NCI-H2196 treated with DMSO at 0.1 percent for 48 hours (cell line): ENCODE data around the gene SSH3.

Experiments
- DNase-seq: peaks from one replicate; lab custom pipeline; 2025; ENCODE audit not compliant: unreplicated experiment; lab: John Stamatoyannopoulos, UW

SSH3 gene

DNA sequence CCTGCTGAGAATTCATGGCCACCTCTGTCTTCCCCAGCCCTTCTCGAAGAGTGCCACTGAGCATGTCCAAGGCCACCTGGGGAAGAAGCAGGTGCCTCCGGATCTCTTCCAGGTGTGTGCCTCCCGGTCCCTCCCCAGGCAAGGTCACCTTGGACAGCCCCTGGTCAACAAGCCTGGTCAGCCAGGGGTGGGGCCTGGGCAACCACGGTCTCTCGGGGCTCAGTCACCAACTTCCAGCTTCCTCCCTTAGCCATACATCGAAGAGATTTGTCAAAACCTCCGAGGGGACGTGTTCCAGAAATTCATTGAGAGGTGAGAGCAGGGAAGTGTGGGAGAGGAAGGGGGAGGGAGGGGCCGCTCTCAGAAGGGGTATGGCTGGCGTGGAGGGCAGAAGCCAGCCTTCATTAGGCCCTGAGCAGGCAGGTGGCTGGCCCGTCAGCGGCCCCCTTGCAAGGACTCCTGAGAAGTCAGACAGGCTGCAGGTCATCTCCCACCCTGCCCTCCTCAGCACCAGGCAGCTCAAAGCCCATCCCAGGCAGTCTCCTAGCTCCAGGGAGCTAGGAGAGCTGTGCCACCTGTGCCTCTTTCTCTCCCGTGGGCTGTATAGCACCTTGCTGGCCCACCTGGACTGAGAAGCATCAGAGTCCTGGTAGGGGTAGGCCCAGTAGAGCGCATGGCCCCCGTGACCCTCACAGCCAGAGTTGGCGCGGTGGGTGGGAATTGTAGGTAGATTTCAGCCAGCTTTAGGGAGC is 23.6 kb upstream of the SSH3 start:
- no peak for DNase-seq

DNA sequence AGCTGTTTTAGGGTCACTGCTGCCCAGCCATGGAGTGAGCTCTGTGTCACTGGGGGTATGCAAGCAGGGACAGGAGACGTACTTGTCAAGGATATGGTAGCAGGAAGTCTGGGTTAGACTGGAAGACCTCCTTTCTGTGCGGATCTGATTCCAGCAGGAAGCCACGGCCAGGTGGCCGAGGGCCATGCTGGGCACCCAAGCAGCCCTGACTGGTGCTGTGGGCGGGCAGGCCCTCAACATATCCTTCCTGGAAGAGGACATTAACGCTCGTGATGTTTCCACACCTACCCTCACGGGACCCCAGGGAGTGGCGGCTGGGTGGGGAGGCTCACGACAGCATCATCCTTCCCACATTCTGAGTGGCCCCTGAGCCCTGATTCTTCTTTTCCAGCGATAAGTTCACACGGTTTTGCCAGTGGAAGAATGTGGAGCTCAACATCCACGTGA is 23.0 kb upstream of the SSH3 start:
- no peak for DNase-seq

DNA sequence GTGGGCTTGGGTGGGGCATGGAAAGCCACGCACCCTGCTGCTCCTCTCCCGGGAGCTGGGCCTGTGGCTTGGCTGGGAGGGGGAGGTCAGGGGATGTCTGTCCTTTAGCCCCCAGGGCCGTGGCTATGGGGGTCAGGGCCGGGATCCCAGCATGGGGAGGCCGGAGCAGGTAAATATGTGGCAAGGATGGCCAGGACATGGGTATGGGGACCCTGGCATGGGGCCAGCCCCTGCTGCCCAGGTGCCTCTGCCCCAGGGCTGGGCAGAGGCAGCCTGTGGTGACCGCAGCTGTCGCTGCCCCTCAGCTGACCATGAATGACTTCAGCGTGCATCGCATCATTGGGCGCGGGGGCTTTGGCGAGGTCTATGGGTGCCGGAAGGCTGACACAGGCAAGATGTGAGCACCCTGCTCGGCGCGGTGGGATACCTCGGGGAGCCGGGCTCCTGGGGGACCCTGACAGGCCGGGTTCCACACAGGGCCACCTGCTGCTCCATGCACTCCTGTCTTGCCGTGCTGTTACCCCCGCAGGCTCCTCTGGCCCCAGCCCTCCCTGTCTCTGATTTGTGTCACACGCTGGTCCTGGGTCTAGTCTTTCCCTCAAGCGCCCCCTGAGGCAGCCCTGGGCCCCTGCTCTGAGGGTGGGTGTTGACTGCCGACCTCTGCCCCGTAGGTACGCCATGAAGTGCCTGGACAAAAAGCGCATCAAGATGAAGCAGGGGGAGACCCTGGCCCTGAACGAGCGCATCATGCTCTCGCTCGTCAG is 22.4 kb upstream of the SSH3 start:
- no peak for DNase-seq

DNA sequence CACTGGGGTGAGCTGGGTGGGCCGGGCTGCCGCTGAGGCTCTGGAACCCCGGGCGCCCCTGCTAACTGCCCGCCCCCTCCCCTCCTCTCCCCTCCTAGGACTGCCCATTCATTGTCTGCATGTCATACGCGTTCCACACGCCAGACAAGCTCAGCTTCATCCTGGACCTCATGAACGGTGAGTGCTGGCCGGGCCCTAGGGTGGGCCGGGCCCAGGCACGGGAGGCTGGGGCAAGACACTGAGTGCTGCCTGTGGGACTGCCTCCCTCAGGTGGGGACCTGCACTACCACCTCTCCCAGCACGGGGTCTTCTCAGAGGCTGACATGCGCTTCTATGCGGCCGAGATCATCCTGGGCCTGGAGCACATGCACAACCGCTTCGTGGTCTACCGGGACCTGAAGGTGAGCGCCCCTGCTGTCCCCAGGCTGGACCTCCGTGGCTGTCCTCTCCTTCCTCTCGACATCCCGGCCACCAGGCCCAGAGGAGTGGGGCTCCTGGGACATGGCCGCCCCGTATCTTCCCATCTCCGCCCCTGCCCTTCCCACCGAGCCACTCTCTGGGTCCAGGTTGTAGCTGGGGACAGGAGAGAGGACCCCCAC is 21.7 kb upstream of the SSH3 start:
- DNase-seq: no peak

DNA sequence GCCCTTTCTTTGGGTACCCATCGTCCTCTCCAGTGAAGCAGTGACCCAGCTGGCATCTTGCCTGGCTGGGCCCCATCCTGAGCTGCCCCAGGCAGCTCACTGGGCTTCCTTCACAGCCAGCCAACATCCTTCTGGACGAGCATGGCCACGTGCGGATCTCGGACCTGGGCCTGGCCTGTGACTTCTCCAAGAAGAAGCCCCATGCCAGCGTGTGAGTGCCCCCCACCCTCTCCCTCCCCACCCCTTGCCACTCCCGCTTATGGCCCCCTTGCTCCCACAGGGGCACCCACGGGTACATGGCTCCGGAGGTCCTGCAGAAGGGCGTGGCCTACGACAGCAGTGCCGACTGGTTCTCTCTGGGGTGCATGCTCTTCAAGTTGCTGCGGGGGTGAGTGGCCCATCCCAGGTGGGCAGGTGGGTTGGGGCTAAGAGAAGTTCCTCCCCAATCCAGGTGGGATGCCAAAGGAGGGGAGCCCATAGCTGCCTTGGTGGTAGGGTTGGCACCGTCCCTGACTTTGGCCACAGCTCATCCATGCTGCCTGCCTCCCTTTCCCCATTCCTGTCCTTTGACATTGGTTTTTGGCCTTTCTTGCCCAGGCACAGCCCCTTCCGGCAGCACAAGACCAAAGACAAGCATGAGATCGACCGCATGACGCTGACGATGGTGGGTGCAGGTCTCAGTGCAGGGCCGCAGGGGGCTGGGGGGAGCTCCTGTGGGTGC is 21.0 kb upstream of the SSH3 start:
- DNase-seq: no peak

DNA sequence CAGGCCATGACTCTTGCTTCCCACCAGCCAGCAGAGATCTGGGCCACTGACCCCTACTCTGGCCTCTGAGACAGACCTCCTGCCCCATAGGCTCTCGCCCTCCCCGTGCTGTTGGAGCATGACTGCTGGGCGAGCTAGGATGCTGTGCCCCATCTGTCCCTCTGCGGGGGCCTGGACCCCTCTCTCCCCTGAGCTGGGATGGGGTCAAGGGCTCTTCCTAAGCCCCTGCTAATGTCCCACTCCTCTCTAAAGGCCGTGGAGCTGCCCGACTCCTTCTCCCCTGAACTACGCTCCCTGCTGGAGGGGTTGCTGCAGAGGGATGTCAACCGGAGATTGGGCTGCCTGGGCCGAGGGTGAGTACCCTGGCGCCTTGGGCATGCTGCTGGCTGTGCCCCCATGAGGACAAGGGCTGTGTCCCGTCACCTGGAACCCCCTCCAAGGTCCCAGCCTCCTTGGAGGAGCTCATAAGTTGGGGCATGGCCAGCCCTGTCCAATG is 20.4 kb upstream of the SSH3 start:
- no peak for DNase-seq

DNA sequence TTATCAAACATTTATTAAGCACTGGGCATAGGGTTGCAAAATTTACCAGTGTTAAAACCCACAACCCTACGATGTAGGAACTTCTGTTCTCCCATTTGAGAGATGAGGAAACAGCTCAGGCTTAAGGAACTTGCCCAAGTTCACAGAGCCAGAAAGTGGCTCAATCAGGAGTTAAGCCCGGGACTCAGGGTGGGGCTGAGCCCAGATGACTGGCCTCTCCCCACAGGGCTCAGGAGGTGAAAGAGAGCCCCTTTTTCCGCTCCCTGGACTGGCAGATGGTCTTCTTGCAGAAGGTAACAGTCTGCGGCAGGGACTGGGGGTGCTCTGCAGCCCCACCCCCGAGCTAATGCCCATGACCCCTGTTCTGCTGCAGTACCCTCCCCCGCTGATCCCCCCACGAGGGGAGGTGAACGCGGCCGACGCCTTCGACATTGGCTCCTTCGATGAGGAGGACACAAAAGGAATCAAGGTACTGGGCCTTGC is 19.8 kb upstream of the SSH3 start:
- DNase-seq: no peak

DNA sequence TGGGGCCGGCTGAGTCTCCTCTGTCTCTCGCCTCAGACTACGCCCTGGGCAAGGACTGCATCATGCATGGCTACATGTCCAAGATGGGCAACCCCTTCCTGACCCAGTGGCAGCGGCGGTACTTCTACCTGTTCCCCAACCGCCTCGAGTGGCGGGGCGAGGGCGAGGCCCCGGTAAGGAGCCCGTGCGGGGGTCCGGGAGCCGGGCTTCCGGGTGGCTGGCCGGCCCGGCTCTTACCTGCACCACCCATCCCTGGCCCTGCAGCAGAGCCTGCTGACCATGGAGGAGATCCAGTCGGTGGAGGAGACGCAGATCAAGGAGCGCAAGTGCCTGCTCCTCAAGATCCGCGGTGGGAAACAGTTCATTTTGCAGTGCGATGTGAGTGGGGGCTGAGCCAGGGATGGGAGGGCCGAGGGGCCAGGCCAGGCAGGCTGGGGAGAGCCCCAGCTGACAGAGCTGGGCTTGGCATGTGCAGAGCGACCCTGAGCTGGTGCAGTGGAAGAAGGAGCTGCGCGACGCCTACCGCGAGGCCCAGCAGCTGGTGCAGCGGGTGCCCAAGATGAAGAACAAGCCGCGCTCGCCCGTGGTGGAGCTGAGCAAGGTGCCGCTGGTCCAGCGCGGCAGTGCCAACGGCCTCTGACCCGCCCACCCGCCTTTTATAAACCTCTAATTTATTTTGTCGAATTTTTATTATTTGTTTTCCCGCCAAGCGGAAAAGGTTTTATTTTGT is 18.4 kb upstream of the SSH3 start:
- no peak for DNase-seq

DNA sequence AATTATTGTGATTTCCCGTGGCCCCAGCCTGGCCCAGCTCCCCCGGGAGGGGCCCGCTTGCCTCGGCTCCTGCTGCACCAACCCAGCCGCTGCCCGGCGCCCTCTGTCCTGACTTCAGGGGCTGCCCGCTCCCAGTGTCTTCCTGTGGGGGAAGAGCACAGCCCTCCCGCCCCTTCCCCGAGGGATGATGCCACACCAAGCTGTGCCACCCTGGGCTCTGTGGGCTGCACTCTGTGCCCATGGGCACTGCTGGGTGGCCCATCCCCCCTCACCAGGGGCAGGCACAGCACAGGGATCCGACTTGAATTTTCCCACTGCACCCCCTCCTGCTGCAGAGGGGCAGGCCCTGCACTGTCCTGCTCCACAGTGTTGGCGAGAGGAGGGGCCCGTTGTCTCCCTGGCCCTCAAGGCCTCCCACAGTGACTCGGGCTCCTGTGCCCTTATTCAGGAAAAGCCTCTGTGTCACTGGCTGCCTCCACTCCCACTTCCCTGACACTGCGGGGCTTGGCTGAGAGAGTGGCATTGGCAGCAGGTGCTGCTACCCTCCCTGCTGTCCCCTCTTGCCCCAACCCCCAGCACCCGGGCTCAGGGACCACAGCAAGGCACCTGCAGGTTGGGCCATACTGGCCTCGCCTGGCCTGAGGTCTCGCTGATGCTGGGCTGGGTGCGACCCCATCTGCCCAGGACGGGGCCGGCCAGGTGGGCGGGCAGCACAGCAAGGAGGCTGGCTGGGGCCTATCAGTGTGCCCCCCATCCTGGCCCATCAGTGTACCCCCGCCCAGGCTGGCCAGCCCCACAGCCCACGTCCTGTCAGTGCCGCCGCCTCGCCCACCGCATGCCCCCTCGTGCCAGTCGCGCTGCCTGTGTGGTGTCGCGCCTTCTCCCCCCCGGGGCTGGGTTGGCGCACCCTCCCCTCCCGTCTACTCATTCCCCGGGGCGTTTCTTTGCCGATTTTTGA is 17.5 kb upstream of the SSH3 start:
- DNase-seq: no peak

DNA sequence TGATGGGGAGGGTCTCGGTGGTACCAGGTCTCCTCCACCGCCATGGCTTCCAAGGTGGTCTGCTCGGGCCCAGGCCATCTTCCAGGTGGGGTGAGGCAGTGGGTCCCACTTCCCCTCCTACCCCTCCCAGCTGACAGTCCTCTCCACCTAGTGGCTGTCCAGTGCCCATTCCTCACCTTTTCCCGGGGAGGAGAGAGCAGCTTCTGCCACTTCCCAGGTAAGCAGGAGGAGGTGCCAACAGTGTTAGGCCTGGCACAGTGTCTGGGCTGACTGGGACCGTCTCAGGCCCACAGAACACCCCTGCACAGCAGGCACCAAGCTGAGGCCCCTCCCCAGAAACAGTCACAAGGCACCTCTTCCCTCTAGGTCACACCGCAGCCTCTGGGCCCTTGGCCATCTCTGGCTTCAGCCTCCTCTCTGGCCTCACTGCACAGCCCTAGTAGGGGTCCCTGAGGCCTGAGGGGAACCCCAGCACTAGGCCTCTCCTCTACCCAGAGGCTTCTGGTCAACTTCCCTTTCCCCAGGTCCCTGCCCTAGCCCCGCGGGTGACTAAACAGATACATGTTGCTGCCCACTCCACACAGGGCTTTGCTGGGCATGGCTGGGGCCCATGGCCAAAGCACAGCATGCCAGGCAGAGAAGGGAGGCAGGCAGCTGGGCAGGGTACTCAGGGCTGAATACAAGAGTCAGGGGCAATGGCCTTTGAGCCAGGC is 16.6 kb upstream of the SSH3 start:
- no peak for DNase-seq

DNA sequence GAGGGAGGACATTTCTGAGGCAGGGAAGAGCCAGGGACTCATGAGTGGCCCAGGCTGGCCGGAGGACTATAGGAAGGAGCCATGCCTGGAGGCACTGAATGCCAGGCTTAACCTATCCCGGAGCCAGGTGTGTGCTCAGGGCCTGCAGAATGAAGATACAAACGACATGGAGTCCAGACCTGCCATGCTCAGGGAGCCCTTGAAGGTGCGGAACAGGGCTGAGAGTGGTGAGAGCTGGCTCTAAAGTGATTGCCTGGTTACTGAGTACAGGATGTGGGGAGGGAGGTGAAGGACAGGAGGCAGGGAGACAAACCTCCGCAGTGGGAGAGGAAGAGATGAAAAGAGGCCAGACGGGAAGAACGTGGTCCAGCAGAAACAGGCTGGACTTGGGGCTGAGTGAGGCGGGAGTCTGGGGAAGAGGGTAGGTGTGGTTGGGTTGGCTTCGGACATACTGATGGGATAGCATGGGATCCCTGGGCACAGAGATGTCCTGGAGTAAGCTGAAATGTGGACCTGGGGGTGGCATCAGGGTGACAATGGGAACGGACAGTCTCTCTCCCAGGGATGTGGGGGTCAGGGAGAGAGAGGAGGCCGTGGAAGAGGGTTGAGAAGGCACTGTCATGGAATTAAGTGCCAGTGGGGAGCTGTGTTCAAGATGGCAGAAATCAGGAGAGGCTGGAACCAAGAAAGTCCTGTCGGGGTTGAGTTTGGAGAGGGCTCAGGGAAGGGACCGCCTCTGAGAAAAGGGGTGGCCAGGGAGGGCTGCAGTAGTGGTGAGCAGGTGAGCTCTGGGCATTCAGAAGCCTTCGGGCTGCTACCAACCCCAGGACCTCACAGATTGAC is 15.8 kb upstream of the SSH3 start:
- DNase-seq: no peak

DNA sequence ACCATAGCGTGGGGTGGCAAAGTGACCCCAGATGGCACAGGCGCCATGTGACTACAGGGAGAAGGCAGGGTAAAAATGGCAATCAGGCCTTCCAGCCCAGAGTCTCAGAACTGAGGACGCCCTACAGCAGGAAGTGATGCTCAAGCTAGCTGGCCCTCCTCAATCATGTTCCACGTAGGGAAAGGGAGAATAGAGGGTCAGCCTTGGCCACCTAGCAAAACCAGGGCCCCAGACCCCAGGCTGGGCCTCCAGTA is 15.2 kb upstream of the SSH3 start:
- DNase-seq: no peak

DNA sequence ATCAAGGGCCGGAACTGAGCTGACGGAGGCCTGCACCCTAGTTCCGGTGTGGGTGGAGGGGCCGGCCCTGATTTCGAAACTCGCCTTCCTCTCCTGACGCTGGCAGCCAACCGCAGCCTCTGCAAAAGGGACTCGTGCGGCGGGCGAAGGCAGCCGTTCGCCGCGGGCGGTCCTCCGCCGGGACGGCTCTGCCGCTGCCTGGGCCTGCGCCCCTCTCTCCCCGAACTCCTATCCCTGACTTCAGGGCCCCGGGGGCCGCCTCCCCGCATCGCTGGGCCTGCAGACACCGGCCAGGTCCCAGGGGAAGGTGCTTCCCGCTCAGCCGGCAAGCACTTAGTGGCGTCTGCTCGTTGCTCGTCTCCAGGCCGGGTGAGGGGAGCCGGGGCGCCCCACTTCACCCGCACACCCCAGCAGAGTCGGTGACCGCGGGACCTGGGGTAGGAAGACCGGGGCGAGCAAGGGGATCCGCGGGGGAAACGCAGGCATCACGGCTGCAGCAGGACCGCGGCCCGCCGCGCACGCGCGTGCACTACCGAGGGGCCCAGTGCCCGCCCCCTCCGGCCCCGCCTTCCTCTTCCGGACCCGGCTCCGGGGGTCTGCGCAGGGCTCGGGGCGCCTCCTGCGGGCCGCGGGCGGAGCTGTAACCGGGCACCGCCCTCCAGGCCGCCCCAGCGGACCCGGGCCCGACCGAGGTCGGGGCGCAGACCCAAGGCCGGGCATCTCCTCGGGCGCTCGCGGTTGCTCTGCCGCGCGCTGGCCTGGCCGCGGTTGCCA is 14.7 kb upstream of the SSH3 start:
- peak; percentile 88 for DNase-seq

DNA sequence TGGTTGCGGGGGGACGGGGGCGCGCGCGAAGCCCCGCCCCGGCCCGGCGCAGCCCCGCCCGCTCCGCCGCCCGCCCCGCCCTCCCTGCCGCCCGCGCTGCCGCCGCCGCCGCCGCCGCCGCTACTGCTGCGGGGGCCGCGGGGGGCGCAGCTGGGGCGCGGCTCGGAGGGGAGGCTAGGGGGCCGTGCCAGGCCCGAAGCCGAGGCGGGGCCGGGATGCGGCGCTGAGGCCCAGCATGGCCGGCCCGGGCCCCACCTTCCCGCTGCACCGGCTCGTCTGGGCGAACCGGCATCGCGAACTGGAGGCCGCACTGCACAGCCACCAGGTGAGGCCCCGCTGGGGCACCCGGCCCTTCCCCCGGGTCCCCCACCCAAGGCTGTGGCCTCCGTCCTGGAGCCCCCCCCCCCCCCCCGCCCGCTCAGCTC is 14.1 kb upstream of the SSH3 start, which contains the start of gene ANKRD13D:
Gene ANKRD13D (plus strand): TSS at position 78 of the 425 bp plus-strand sequence. CDS start 158 bp downstream, at position 236.
- no peak for DNase-seq

DNA sequence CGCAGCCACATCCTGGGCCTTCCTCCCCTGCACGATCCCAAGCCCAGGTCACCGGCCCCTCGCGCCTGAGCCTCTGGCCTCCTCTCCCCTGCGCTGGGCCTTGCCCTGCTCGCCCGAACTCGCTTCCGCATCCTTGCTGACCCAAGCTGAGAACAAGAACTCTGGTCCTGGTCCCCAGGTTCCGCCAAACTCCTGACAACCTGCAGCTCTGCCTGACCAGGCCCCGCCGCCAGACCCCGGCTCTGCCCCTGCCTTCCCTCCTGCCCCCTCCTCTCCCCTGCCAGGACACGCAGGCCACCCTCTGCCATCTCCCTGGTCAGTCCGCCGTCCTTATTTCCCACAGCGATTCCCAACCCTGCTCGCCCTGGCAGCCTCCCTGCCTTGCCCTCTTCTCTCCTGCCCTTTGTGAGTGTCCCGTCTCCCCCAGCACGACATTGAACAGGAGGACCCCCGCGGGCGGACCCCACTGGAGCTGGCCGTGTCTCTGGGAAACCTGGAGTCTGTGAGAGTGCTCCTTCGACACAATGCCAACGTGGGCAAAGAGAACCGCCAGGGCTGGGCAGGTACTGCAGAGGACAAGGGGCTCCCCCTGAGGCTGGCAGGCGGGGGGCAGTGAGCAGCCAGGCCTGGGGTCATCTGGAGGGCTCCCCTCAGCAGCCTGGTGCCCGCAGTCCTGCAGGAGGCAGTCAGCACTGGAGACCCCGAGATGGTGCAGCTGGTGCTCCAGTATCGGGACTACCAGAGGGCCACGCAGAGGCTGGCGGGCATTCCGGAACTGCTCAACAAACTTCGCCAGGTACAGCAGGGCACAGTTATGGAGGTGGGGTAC is 13.5 kb upstream of the SSH3 start:
- no peak for DNase-seq

DNA sequence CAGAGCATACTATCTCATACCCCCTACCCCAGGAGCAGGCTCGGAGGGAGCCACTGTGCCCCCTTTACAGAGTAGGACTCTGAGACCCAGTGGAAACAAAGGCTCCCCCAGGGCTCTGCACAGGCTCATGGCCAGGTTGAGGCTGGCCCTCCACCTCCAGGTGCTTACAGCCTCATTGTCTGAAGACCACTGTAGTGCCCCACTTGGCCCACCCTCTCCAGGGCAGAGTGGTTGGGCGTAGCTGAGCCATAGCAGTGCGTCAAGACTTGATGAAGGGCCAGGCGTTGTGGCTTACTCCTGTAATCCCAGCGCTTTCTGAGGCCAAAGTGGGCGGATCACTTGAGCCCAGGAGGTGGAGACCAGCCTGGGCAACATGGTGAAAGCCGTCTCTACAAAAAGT is 12.5 kb upstream of the SSH3 start:
- DNase-seq: no peak
